Measurements from ENCODE around the gene CFAP300. TPM values are rescaled to one million over a fixed set of nuclear protein-coding genes. Genes with fewer than 3 reads are reported as not detected.

The CFAP300 gene
- polyA plus RNA-seq (ENCODE audit: insufficient read length), result 2.2 TPM

DNA sequence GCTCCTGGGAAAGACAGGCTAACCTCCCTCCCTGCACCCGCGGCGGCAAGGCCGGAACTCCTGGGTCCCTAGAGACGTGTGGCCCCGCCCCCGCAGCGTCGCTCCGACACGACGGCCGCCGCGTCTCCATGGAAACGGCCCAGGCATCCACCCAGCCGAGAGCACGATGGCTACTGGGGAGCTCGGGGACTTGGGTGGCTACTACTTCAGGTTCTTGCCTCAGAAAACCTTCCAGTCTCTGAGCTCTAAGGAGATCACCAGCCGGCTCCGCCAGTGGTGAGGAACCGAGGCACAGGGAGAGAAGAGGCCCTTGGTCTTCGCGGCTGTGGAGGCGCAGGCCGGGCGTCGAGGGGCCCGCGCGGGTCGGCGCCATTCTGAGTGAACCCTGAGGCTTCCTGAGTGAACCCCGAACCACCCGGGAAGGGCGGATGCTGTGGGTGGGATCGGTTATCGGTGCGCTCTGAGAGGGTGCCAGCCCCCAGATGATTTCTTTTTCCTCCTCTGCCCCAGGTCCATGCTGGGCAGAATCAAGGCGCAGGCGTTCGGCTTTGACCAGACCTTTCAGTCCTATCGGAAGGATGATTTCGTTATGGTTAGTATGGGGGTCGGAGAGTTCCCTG, at the start of gene CFAP300:
CFAP300 (plus strand) TSS at position 133 of the 620 bp plus-strand sequence; CDS start at position 167, 34 bp downstream.
- DNase-seq, result peak; percentile 89

DNA sequence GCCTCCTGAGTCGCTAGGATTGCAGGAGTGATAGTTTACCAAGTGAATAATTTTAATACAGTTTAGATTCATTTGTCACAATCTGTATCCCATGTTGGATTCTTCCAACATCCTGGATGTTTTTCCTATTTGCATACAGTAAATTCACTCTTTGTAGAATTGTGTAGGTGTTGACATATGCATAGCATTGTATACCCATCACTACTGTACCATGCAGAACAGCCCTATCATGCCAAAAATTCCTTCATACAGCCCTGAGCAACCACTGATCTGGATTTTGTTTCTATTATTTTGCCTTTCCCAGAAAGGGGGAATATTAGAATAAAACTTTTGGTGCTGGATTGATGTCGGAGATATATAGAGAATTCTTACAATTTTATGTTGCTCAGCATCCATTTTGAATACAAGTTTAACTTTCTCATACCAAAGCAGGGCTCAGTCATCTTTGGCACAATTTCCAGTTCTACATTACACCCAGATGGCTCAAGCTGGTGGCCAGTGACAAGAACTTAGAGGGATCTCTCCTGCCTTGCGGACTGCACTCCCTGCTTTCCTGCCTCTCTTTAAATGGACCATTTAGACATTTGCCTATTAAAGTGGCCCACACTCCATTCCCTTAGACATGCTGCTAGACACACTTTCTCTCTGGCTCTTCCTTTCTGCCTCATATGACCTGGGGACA, 45.4 kb upstream of the CFAP300 start:
- no peak for DNase-seq

DNA sequence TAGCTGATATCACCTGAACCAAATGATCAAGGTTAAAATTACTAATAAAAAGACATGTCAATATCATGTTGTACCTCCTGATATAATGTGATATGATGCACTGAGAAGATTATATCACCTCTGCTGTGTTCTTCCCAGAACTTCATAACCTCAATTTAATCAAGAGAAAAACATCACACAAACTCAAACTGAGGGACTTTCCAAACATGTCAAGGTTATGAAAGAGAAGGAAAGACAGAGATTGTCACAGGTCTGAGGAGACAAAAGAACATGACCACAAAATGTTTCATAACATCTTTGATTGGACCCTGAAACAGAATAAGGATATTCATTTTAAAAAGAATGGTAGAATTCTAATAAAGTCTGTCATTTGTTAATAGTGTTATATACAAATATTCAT, 43.0 kb upstream of the CFAP300 start:
- DNase-seq, result no peak

DNA sequence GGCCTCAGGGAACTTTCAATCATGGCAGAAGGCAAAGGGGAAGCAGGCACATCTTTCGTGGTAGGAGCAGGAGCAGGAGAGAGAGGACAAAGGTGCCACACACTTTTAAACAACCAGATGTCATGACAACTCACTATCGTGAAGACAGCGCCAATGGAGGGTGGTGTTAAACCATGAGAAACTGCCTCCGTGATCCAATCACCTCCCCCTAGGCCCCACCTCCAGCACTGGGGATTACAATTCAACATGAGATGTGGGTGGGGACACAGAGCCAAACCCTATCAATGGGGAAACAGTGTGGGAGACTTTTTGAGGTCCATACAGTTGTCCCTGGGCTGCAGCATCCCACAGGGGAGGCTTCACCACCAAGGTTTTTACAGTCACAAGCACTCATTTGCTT, 41.9 kb upstream of the CFAP300 start:
- DNase-seq, result no peak

DNA sequence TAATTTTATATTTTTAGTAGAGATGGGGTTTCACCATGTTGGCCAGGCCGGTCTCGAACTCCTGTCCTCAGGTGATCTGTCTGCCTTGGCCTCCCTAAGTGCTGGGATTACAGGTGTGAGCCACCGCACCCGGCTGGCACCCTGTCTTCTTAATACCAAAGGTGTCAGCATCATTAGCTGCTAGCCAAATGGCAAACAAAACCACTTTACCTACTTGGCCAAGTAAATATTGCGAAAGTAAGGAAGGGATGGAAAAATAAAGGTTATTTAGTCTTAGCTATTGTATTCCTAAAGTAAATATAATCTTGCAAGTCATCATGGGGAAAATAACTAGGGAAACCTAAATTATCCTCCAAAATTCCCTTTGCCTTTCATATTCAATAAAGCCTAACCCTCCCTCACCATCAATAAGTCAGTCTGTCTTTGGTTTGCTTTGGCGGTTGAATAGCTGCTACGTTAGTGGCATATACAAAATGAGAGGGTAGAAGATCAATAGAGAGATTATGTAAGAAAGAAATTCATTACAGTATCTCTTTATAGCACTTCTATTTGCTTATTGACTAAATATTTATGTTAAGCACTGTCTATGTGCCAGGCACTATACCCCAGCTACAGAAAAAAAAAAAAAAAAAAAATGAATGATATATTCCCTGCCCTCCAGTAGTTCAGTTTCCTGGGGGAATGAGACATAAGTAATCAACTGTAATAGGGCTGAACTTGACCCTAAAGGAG, 40.2 kb upstream of the CFAP300 start:
- DNase-seq, result no peak

DNA sequence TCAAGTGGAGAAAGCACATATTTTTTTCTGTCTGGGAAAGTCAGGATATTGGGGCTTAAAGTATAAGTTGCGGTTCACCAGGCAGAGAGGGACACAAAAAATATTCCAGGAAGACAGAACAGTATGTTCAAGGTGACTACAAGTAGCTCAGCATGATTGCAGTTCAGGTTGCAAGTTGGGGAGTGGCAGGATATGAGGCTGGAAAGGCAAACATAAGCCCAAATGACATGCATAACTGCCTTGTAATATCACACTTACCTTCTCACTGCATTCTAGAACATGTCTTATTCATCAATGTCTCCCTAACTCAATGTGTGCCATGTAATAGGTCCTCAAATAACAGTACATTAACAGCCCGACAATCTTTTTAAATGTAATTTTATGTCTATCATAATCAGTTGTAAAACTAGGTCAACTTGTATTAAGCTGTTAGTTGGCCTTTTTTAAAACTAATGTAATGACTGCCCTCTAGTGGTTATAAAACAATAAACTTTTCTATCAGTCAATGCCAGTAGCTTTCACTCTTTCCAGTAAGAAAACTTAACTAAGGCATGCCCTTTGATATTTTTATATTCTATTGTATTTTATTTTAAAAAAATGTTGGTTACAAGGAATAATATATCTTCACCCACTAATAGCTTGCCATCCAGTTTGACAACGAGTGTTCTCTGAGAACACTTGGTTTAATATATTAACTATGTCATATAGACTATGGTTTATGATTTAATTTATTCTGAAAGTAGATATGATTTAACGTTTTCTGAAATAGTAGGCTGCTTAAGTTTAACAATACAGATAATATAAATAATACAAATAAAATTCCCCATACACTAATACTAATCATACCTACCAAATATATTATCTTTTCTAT, 39.4 kb upstream of the CFAP300 start:
- peak; percentile 43 for DNase-seq

DNA sequence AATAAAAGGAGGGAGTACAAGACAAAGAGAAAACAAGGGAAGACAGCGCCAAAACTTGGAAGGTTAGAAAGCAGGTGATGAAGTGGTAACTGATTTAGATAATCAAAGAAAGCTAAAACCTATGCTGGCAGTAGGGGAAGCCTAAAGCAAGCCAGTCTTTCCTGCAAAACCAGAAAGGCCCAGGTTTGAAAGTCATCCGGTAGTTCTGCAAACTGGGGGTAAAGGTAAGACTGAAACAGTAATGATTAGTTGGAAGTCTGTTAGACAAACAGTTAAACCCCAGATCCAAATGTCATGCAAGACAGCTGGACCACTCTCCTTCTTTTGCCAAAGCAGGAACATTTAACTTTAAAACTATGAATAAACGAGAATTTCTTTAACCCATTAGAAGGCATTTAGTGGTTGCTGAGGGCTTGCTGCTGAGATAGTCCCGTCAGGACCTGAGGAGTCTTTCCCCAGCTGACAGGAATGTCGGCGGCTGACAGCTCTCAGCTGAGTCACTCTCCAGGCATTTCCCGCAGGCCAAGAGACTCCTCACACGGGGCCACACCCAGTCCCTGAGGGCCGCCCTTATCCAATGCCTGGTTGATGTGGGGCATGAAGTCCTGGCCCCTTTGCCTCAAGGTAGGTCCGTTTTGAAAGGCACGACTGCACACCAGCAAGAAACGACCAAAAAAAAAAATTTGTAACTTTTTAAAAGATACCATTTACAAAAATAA, 36.3 kb upstream of the CFAP300 start:
- no peak for DNase-seq

DNA sequence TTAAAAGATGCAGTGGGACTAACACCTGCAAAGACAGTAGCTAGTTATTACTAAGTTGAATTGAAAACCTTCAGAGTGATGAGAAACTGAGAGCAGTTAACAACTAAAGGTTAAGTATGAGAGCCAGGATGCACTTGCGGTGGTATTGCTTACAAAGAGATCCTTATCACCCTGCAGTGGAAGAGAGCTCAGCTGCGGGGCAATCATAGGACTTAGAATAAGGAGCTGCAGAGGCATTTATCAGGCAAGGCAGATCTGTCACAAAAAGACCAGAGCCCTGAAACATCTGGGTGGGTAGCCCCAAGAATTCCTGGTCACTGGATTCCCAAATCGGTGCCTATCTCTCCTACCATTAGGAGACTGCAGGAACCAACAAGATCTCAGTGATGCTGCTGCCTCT, 34.3 kb upstream of the CFAP300 start:
- no peak for DNase-seq

DNA sequence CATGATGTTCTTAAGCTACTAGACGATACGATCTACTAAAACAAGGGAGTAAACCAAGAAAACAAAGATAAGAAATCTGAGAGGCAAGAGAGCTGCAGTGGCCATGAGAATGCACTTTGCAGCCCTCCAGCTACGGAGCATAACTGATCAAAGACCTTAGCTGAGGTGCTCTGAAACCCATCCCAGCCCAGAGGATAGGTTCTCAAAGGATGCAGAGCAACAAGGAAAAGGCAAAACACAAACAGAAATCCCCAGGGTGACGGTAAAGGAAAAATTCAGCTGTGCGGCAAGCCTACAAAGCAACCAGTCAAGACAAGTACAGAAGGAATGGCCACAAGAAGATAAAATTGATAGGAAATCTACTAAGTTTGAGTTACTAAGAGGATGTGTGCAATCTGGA, 32.5 kb upstream of the CFAP300 start:
- DNase-seq, result no peak

DNA sequence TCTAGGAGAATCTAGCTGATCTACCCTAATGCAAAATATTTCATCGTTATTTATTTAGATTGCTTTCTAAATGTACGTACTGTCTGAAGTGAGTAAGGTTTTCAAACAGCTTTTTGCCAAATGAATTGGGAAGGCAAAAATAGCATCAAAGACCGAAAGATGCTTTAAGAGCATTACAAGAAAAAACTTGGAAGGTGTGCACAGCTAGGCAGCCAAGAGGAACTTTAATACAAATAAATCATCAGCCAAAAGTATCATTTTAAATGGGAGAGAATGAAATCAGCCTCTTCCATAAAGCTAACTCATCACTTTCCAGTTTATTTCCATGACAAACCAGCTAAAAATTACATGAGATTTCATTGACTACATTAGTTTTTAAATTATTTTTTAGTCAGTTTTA, 30.2 kb upstream of the CFAP300 start:
- peak; percentile 42 for DNase-seq

DNA sequence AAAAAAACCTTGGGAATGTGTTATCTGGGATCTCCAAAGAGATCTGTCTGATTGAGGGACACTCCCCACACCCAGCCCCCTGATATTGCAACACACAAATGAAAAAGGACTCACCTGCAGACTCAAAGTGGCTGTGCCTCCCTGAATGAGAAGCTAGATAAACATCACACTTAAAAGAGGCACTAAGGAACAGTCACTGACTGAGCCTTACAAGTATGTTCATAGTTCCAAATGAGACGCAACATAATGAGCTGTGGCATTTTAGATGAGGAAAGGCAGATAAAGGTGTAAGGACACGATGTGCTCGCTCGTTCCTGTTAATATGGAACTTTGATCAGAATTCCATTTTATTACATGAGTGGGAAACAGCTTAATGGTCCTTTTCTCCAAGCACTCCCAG, 21.0 kb upstream of the CFAP300 start:
- DNase-seq, result no peak

DNA sequence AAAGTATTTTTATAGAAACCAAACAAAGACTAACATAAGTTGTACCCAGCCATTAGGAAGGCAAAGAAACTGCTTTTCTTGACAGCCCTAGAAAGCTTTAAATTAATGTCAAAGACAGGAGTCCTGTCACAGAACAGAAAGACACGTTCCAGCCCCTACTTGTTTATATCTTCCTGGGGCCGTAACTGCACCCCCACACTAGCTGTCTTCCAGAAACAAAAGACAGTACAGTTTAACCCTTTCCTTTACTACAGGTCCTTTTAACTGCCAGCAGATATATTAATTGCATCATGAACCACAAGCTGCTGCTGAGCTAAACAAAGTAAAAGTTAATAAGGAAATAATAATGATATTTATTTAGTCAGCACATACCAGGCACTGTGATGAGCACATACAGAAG, 20.3 kb upstream of the CFAP300 start:
- no peak for DNase-seq

DNA sequence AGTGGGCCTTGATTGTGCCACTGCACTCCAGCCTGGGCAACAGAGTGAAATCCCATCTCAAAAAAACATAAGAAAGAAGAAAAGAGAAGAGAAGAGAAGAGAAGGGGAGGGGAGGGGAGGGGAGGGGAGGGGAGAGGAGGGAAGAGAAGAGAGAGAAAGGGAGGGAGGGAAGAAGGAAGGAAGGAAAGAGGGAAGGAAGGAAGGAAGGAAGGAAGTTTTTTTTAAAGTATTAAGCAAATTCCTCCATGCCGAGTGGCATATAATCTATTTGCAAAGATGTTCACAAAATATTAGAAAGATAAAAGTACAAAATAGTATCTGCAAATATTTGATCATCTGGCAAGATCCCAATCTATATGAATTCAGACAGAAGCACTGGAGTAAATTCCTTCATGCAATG, 10.5 kb upstream of the CFAP300 start:
- DNase-seq, result no peak

DNA sequence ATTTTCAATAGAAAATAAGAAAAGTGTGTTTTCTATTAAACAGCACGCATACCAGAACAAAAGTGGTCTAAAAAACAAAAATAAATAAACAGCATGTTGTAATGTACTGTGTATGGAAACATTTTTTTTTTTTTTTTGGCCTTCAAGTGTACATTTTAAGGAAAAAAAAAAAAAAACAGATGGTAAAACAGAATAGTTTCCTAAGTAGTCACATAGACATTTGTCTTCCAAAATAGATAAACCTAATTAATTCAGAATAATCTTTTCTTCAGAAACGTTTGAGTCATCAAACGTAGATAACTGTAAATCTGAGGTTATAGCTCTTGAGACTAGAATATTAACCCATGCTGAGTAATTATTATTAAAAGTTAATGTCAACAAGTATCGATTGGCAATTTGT, 396 bp upstream of the CFAP300 start:
- no peak for DNase-seq

DNA sequence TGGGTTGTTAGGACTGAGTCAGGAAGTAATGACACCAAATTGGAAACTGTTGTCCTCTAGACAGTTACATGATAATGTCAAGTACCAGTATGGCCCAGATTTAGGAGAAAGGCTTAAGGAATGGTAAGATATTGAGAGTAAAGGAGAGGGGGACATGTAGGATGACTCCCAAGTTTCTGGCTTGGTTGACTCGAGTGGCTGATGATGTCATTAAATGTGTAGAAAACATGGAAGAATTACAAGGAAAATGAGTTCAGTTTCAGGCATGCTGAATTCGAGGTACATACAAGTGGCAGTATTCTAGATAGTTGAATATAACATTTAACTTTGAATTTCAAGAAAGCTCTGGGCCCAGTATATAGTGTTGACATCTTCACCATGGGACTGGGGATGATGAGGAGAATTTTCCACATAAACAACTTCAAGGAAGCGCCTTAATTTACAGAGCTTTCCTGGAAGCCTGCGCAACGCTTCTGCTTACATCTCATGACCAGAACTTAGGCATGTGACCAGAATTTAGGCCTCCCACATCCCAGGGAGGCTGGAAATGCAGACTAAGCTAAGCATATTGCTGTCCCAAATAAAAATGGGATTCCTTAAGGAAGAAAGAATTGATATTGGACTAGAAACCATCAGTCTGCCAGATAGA, 3.8 kb downstream of the CFAP300 start:
- DNase-seq, result no peak

DNA sequence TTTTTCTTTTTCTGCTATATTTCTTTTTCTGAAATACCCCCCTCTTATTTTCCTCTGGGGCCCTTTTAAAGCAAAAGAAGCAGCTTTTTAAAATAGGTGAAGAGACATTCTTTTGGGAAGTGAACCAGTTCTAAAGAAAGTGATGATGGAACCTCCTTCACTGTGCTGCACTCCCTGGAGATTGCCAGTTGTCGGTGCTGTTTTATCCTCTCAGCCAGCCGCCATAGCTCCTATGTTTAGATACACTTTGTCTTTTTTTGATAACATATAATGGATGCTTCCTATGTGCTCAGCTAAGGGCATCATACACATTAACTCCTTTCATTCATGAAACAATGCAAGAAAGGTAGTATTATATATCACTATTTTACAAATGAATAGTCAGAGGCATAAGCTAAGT, 14.0 kb downstream of the CFAP300 start:
- DNase-seq, result no peak

DNA sequence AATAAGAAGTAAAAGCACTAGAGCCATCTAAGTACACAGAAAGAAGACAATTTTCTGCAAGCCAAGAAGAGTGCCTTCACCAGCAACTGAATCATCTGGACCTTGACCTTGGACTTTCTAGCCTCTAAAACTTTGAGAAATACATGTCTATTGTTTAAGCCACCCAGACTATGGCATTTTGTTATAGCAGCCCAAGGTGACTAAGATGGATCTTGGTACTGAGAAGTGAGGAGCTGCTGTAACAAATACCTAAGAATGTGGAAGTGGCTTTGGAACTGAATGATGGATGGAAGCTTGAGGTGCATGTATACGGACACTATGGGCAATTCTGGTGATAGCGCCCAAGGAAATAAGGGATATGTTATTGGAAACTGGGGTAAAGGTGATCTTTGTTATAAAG, 14.9 kb downstream of the CFAP300 start:
- no peak for DNase-seq

DNA sequence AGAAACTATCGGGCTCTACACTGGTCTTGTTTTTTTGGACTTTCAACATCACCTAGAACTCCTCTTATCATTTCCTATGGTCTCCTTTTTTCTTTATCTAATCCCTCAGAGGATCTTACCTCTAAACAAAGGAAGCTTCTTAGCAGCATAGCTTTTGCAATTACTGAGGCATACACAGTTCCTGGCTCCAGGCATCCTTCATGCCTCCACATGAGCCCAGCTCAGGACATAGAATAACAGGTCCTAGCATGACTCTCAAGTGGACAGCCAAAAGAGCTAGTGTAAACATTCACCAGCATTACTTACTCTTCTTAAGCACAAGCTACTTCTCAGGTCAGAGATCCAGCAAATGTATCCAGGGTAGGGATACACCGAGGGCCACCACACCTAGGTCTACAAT, 17.1 kb downstream of the CFAP300 start:
- DNase-seq, result no peak

DNA sequence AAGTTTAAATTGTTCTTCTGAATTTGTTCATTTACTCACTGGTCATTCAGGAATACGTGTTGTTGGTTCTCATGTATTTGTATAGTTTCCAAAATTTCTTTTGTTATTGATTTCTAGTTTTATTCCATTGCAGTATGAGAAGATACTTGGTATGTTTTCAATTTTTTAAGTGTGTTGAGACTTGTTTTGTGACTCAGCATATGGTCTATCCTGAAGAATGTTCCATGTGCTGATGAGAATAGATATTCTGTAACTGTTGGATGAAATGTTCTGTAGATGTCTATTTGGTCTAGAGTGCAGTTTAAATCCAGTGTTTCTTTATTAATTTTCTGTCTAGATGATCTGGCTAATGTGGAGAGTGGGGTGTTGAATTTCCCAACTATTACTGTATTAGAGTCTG, 23.5 kb downstream of the CFAP300 start:
- DNase-seq, result no peak

DNA sequence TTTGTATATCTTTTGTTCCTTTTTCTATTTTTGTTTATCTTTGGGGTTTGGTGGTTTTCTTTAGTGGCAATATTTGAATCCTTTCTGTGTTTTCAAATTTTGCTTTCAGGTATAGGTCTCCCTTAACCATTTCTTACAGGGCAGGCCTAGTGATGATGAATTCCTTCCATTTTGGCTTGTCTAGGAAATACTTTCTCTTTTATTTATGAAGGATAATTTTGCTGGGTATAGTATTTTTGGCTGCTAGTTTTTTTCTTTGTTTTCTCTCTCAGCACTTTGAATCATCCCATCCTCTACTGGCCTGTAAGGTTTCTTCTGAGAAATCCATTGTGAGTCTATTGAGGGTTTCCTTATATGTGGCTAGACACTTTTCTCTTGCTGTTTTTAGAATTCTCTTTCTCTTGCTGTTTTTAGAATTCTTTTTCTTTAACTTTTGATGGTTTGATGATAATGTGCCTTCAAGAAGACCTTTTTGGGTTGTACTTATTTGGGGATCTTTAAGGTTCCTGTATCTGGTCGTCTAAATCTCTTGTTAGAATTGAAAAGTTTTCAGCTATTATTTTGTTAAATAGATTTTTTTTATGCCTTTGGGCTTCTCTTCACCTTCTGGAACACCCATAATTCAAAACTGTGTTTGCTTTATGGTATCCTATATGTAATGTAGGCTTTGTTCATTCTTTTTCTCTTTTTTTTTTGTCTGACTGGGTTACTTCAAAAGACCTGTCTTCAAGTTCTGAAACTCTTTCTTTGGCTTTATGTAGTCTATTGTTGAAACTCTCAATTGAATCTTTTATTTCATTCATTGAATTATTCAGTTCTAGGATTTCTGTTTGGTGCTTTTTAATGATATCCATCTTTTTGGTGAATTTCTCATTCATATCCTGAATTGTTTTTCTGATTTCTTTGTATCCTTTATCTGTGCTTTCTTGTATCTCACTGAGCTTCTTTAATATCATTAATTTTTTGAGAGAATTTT, 24.5 kb downstream of the CFAP300 start:
- DNase-seq, result no peak

Data from hindlimb muscle (tissue), 1 donor.